GM19468 (cell line): Measurements from ENCODE around the gene DNAJB5.
"Not testable (repeated sequence)": the region's sequence is repeated elsewhere in the genome, so short reads cannot be mapped to it uniquely, and the experiment has no call there.

Source experiments
- ATAC-seq: cut with Tn5 transposase; IDR thresholded peaks from one replicate; pipeline ENCODE4 v1.9.1; 2021; ENCODE audit warnings: mild to moderate bottlenecking, moderate library complexity, moderate number of reproducible peaks; ENCODE audit not compliant: unreplicated experiment; ENCODE audit errors: extremely low read depth

The DNAJB5 gene

DNA sequence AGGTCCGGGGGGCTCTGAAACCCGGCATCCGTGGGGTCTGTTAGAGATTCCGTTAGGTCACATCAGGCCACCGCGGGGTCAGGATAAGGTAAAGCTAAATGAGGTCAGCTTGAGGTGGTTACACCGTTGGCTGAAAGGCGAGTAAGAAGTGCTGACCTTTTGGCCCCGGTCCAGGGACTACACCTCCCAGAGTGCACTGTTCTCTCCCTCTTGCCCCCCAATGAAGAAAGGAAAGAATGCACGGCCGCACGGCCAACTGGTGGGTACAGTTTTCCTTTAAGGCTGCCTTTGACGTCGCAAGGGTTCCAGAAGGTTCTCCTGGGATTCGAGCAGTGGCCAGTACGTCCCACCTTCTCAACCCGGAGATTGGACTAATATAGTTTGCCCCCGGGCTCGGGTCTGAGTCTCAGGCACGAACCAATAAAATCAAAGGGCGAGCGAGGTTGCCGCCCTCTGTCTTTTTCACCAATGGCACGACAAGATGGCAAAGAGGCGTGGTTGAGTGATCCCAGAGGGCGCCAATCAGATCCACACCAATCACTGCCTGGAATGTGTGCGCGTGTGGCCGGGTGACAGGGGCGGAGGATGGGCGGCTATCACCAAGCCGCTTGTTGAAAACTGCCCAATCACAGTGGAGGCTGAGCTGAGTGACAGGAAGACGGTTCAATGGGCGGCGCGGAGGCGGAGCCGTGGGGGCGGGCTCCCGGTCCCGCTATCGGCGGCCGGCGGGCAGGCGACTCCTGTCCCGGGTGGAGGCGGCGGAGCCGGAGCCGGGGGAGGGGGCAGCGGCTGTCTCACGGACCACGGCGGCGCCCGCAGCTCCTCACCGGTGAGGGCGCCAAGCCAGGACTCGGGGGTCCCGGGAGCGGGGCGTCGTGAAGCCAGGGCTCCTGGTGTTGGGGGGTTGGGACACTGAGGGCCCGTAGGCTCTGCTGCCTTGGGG is at the start of gene DNAJB5:
Gene DNAJB5, plus strand, starts transcription at position 743 of the 943 bp plus-strand sequence. CDS start 886 bp downstream, outside the sequence.
- ATAC-seq, result peak; percentile 94

DNA sequence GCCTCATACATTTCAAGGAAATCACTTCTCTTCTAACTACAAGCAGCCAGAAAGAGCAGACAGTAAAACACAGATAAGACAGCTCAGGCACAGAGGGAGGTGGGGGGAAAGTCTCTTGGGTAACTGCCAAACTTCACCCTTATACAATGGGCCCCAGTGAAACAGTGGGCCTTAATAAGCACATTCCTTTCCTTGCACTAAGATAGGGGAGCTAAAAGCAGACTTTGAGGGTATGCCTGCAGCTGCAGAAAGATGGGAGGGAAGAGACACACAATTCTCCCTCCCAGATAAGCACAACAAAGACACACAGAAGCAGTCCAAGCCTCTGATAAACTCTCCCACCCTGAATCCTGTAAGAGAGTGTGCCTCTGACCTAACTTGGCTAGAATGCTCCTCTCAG is 49.6 kb upstream of the DNAJB5 start:
- not testable (repeated sequence) for ATAC-seq

DNA sequence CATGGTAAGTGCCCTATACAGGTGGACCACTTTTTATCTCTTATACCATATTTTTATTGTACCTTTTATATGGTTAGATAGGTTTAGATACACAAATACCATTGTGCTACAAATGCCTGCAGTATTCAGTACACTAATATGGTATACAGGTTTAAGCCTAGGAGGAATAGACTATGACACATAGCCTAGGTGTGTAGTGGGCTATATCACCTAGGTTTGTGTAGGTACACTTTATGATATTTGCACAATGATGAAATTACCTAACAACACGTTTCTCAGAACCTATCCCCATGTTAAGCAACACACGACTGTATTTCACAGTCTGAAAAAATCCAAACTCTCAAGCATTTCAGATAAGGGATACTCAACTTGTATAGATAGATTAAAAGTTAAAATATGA is 41.1 kb upstream of the DNAJB5 start:
- ATAC-seq, result no peak

DNA sequence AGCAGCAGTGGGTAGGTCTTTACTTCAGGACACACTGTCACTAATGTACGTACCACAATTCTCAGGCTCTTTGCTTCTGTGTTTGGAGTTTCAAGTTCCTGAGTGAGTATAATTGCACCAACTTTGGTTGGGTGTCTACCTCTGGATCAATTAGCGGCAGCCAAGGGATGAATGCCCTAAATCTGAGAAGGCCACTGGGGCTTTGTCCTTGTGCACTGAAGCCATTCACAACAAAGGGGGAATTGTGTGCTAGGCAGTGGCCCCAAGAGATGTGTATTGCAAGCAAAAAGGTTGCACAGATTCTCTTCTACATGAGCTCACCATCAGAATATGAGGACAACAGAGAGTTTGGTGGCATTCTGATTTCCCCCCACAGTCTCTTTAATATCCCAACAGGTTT is 35.3 kb upstream of the DNAJB5 start:
- no peak for ATAC-seq

DNA sequence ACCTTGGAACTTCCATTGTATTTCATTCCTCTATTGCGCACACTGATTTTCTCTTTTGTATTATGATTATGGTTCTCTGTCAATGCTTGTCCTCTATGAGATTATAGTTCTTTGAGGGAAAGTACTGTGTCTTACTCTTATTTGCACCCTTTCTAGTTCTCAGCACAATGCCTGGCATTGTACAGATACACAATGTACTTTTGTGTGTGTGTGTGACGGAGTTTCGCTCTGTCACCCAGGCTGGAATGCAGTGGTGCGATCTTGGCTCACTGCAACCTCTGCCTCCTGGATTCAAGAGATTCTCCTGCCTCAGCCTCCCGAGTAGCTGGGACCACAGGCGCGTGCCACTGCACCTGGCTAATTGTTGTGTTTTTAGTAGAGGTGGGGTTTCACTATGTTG is 33.5 kb upstream of the DNAJB5 start:
- not testable (repeated sequence) for ATAC-seq

DNA sequence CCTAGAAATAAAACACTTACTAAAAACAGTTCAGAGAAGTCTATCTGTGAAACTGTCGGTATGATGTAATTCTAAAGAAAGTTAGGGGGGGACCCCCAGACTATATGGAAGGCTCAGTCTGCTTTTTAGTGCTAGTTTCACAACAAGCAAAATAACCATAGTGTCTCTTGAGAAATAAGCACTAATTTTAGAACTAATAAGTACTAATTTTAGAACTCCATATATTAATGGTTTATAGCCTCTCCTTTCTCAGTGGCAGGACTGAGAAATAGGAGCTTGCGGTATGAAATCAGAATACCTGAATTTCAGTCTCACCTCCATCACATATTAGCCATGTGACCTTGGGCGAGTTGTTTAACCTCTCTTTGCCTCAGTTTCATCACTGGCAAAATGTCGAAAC is 32.9 kb upstream of the DNAJB5 start:
- no peak for ATAC-seq

DNA sequence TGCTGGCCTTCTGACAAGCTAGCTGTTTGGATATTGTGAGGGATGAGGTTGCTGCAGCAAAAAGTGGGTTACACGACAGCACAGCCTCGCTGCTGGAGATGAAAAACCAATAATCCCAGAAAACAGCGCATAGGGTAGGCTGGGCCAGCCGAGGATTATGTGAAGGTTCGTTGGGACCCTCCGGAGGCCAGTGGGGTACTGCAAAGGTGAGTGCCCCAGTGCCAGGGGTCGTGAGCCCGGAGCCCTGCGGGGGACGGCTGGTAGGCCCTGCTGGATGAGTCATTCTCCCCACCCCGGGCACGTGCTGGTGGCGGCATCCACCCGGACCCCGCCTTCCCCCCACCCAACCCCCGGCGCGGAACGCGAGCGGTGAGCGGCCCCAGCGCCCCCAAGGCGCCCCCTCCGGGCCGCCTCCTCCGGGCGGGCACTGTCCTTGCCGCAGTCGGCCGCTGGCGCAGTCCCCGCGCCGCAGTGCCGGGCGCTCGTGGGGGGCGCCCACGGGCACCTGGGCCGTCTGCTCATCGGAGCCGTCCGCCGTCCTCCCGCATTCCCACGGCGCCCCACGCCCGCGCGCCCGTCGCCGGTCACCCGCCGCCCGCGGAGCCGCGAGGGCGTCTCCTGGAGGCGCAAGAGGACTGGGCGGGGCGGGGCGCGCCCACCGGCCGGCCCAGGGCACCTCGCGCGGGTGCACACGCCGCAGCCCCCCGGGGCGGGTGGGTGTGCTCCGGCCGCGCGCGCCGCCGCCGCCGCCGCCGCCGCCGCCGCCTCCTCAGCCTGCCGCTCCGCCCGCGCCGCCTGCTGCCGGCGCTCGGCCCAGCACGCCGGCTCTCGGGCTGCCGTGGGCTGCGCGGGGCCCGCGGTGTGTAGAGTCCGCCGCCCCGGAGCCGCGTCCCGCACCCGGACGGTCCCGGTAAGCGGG is 31.8 kb upstream of the DNAJB5 start, which contains the start of gene PHF24:
Gene PHF24, plus strand, starts transcription at position 794 of the 919 bp plus-strand sequence. CDS start 13,014 bp downstream, outside the sequence.
- no peak for ATAC-seq

DNA sequence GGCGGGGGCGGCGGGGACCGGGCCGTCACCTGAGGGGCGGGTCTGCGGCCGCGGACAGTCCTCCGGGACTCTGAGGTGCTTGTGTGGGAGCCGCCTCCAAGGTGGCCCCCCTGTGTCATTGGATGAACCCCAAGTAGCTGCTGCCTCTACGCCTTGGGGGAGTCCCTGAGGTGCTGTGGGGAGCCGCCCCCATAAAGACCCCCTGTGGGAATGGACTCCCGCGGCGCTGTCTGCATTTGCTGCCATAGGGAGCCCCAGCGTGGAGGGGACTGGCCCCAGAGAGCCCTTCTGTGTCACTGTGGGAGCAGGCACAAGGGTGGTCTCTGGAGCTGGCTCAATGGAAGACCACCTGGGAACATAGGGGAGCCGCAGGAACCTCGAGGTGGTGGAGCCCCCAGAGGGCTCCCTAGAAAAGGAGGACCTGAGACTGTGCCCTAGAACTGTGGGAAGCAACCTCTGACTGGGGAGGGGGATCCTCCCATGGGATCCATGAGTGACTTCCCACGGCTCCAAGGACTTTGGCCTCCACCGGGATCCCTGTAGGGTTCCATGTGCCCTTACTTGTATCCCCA is 31.0 kb upstream of the DNAJB5 start:
- ATAC-seq, result no peak

DNA sequence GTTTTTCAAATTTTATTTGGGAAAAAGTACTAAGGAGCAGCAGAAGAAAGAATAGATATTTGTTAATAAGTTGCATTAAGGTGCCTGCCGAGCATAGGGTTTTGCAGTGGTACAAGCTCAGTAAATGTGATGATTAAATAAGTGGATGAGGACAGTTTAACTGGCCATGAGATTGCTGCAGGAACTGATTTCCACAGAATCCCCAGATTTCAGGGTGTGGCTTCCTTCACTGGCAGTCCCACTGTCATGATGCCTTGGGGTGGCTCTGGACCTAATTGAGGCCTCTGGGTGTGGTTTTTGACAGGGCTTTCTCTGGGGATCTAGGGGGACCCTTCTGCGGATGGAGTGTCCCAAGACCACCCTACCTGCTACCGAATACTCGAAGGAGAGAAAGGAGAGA is 30.1 kb upstream of the DNAJB5 start:
- ATAC-seq, result no peak

DNA sequence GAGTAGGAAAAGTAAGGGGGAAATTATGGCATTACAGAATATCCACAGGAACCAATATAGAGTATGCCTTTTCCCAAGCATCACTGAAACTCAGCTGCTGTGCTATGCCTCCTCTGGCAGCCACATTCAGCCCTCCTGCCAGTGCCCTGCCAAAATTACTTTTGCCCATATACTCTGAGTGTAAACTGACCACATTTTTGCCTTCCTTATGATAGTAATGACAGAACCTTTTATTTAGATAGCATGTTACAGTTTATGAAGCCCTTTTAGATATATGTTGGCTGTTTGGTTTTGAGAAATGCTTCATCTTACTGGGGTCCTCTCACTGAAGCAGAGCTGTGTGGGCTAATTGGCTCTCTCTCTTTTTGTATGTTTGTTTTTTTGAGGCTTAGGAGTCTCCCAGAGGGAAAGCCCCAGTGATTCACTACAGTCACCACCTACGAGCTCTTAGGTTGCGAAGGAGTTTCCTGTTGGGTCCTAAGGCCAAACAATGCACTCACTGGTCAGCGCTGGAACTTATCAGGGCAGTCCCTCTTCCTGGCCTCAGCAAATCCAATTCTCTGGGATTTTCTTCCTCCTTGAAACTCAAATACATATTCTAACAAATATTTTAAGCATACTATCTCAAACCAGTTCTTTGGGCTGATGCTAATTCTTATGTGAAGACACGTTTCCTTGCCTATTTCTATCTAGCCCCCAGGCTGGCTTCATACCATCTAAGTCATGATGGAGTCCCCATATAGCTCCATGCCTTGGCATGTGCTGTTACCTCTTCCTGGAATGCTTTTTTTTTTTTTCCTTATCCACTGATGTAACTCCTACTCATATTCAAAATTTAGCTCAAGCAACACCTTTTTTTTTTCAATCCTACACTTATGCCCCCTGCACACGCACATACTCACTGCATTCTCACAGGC is 27.7 kb upstream of the DNAJB5 start:
- ATAC-seq, result no peak

DNA sequence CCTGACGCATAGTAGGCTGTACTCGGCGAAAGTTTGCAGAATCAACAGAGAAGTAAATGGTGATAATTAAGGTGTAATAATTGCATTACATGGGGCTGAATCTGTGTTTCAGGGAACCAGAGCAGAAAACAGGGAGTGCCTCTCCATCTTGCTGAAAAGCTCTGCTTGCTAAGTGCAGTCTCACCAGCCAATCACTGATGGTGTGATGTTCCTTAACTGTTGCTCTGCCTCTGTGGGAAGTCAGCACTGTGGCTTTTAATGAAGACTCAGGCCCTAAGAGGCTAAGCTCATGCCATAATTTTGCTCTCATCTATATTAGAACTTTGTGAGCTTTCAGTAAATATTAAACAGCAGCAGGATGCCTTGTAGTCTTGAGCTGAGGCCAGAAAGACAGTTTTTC is 27.0 kb upstream of the DNAJB5 start:
- no peak for ATAC-seq

DNA sequence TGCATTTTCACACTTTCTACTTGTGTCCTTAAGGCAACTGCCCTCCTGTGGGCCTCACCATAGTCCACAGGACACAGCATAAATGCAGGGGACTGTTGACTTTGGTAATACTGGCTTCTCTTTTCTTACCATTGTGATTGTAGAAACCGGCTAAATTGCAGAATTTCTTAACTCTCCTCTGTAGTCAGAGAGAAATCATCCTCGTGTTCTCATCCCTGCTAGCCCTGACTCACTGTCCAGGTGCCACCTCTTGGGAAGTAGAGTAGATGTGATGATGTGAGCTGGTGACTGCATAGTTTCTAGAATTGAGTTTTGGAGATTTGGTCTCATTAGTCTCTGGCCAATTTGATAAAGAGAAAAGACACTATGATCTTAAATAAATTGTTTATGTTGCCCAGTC is 26.0 kb upstream of the DNAJB5 start:
- no peak for ATAC-seq

DNA sequence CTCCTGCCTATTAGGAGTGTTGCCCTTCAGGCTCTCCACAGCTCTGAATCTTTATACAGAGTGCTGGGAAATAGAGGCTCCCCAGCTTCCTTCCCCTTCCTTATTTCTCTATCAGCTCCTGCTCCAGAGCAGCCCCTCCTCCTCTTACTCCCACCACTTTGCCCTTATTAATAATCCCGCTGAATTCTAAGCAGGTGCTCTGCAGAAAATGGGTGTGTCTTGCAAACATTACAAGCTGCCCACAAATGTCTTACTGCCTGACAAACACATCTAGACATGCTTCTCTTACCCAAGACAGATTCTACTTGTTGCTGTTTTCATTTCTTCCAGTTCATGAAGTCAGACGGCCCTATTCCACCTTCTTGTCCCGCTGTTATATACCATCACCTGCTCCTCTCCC is 25.1 kb upstream of the DNAJB5 start:
- no peak for ATAC-seq

DNA sequence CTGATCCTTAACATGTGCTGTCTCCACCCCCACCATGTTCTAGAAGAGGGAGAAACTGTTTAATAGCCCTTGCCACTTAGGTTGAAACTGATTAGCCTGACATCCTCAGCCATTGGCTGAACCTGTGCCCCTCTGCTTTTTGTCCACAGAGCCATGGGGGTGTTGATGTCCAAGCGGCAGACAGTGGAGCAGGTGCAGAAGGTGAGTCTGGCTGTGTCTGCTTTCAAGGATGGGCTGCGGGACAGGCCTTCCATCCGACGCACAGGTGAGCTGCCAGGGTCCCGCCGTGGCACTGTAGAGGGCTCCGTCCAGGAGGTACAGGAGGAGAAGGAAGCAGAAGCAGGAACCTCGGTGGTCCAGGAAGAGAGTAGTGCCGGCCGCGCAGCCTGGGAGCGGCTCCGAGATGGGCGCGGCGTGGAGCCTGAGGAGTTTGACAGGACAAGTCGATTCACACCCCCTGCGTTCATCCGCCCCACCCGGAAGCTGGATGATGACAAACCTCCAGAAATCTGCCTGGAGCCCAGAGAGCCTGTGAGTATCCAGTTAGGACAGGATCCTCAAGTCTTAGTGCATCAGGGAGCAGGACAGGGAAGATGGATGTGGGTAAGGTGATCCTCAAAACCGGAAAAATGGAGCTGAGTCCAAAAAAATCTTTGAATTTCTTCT is 18.3 kb upstream of the DNAJB5 start:
- ATAC-seq, result no peak

DNA sequence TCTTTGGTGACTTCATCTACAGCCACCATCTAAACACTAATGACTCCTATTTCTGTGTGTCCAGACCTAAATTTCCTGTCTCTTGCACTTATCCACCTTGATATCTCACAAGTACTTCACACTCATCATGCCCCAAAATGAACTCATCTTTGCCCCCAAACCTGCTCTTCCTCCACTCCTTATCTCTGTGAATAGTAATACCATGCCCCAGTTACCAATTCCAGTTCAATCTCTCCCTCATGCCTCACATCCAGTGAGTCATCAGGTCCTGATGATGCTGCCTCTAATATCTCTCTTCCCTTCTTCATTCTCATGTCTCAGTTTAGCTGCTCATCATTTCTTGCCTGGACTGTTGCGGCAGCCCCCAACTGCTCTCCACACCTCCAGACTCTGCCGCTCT is 14.9 kb upstream of the DNAJB5 start:
- ATAC-seq, result no peak

DNA sequence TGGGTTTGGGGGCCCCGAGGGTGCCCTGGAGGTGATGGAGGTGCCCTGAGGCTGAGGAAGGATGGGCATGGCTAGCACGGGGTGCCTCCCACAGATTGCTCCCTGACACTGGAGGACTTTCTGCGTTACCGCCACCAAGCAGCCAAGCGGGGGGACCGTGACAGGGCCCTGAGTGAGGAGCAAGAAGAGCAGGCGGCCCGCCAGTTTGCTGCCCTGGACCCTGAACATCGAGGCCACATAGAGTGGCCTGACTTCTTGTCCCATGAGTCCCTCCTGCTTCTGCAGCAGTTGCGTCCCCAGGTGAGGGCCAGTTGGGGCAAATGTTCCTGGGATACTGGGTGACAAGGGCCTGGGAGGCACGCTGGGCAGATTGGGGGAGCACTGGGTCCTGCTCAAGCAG is 13.1 kb upstream of the DNAJB5 start:
- no peak for ATAC-seq

DNA sequence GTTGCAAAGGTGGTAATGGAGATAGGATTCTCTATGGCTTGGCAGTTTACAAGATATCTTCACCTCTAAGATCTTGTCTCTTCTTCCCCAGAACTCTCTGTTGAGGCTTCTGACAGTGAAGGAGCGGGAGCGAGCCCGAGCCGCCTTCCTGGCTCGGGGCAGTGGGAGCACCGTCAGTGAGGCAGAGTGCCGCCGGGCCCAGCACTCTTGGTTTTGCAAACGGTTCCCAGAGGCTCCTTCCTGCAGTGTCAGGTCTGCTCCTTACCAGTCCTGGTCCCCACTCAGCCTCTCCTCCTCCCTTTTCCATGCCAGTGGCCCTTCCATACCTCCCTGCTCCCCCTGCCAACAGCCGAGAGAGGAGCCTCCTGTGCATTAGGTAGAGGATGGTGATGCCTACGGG is 12.6 kb upstream of the DNAJB5 start:
- ATAC-seq, result no peak

DNA sequence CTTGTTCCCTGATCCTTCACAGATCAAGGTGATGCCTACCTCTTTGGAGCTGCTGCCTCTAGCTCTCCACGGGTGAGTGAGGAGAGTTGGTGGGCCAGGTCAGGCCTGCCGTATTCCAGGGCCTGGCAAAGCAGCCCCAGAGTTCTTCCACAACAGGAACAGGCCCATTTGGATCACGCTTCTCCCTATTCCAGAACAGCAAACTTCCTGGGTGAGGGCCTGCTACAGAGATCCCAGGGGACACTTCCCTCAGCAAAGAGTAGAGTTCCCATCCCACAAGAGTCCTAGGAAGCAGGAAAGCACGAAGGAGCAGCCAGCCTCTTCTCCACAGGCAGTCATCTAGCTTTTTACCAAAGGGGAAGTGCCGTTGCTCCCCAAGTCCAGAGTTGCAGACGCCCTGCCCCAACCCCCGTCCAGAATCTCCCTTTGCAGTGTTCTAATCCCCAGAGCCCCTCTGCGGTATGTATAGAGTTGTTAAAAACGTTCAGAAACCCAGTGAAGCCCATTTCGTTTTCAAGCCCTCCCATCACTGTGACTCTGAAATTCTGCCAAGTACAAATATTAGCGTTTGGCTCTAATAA is 9.3 kb upstream of the DNAJB5 start:
- ATAC-seq, result no peak

DNA sequence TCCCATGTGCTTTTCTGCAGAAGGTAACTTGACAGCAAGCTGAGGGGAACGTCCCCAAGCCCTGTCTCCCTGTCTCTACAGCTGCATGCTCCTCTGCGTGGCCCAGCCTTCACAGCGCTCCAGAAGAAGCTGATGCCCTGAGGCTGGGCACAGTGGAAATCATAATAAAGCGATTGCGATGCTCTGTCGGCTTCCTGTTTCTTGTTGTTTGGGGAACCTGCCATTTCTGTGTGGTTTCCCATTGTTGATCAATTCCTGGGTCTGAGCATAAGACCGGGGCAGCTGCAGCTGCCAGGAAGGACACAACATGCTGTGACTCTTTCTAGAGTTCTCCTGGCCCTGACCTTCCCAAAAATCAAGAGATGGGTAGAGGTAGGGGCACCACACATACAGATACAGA is 7.2 kb upstream of the DNAJB5 start:
- no peak for ATAC-seq
